K562 (cell line): ENCODE results near the gene SYNGR3. TPM values are rescaled to one million over a fixed set of nuclear protein-coding genes. Genes with fewer than 3 reads are reported as not detected.
A peak's percentile ranks its signal among the peaks of the same experiment; 100 is the strongest.

ENCODE experiments used
- ATF1 ChIP-seq, 2 experiments: fragments of 450-650 bp in 1 of 2; IDR thresholded peaks; 2 replicates each; pipeline ENCODE4 v1.6.1; 2016; ENCODE audit warnings: missing compliant biosample characterization in 1 of 2, missing genetic modification characterization in 1 of 2
- CHCHD3 ChIP-seq: fragments of 250-450 bp; sonication (Bioruptor Pico); IDR thresholded peaks from 2 replicates; pipeline ENCODE4 v2.1.2; 2022; ENCODE audit warnings: mild to moderate bottlenecking
- CREB5 ChIP-seq: fragments of 250-450 bp; sonication (Bioruptor Pico); IDR thresholded peaks from 2 replicates; pipeline ENCODE4 v1.5.0; 2020; ENCODE audit warnings: mild to moderate bottlenecking
- DEAF1 ChIP-seq: fragments of 450-650 bp; formaldehyde crosslinking; IDR thresholded peaks from 2 replicates; pipeline ENCODE4 v1.4.0; 2020; ENCODE audit warnings: mild to moderate bottlenecking, moderate library complexity
- FOXJ2 ChIP-seq: fragments of 200-800 bp; sonication (Bioruptor generic); IDR thresholded peaks from 2 replicates; pipeline ENCODE4 v1.6.1; 2016; ENCODE audit warnings: missing genetic modification characterization, missing compliant biosample characterization
- HOXB6 ChIP-seq: fragments of 250-450 bp; sonication (Bioruptor Pico); IDR thresholded peaks from 2 replicates; pipeline ENCODE4 v1.5.1; 2022; ENCODE audit warnings: mild to moderate bottlenecking, borderline replicate concordance
- MXD1 ChIP-seq: fragments of 250-450 bp; sonication (Bioruptor Pico); IDR thresholded peaks from 2 replicates; pipeline ENCODE4 v1.8.0; 2021; ENCODE audit warnings: borderline replicate concordance, mild to moderate bottlenecking, moderate library complexity; ENCODE audit not compliant: poor library complexity, severe bottlenecking
- SIN3A ChIP-seq, 2 experiments: fragments of 150-350 bp in 1 of 2; IDR thresholded peaks; 2 replicates each; pipeline ENCODE4 v1.6.1; 2011 to 2016; ENCODE audit warnings: borderline replicate concordance in 2 of 2, low read depth in 2 of 2, low read length in 2 of 2, mild to moderate bottlenecking in 2 of 2, moderate library complexity in 2 of 2; ENCODE audit not compliant: control insufficient read depth in 1 of 2
- SMARCA4 ChIP-seq: fragments of 450-650 bp; IDR thresholded peaks from 2 replicates; pipeline ENCODE4 v1.6.1; 2016
- TARDBP ChIP-seq: fragments of 450-650 bp; IDR thresholded peaks from 2 replicates; pipeline ENCODE4 v1.6.1; 2016
- TCF15 ChIP-seq: fragments of 250-450 bp; sonication (Bioruptor Pico); IDR thresholded peaks from 2 replicates; pipeline ENCODE4 v1.8.0; 2022; ENCODE audit warnings: moderate library complexity, mild to moderate bottlenecking, inconsistent platforms
- THAP7 ChIP-seq: fragments of 250-450 bp; sonication (Bioruptor Pico); IDR thresholded peaks from 2 replicates; pipeline ENCODE4 v1.5.0; 2021
- UBTF ChIP-seq, 2 experiments: IDR thresholded peaks; 2 replicates each; pipeline ENCODE4 v1.6.1; 2012; ENCODE audit warnings: improper control_type of control experiment in 2 of 2, low read depth in 2 of 2, low read length in 2 of 2, borderline replicate concordance in 1 of 2
- XRCC4 ChIP-seq: IDR thresholded peaks from one replicate; pipeline ENCODE4 v1.6.1; 2011; ENCODE audit not compliant: insufficient read depth, insufficient read length; ENCODE audit errors: extremely low read depth
- ZFP30 ChIP-seq: fragments of 250-450 bp; sonication (Bioruptor Pico); IDR thresholded peaks from 2 replicates; pipeline ENCODE4 v1.8.0; 2022; ENCODE audit warnings: moderate library complexity, mild to moderate bottlenecking, inconsistent platforms, borderline replicate concordance
- ZNF12 ChIP-seq: sonication (generic); formaldehyde crosslinking; IDR thresholded peaks from 2 replicates; pipeline ENCODE4 v1.4.0; 2020; ENCODE audit warnings: mild to moderate bottlenecking, missing genetic modification reagents
- ZNF740 ChIP-seq, 3 experiments: fragments of 200-800 bp in 1 of 3; sonication (Bioruptor generic) in 1 of 3; sonication (generic) in 1 of 3; formaldehyde crosslinking in 1 of 3; IDR thresholded peaks; 2 replicates each; pipeline versions ENCODE4 v1.6.1 to v1.8.0; 2016 to 2022; ENCODE audit warnings: mild to moderate bottlenecking in 2 of 3, missing compliant biosample characterization in 2 of 3, missing genetic modification characterization in 2 of 3, missing genetic modification reagents in 1 of 3
- ZSCAN29 ChIP-seq: fragments of 450-650 bp; IDR thresholded peaks from 2 replicates; pipeline ENCODE4 v1.6.1; 2017
- polyA plus RNA-seq, 8 experiments: library from polyadenylated mRNA; depleted of rRNA in 4 of 8; stranded (reverse) in 5 of 8; unstranded in 3 of 8; fragments of >200 nt; fragmentation: Nextera tagmentation in 2 of 8; fragmentation: Illumina TruSeq in 1 of 8; extraction: Ambion mirVana in 2 of 8; extraction: Trizol in 1 of 8; gene quantifications; 2 replicates each; pipeline versions ENCODE4 v1.2.1 to v1.2.3, GENCODE V29; 2011 to 2014; ENCODE audit warnings: inconsistent platforms in 1 of 8, missing spikeins in 1 of 8
- total RNA-seq, 7 experiments: library from RNA; depleted of rRNA in 6 of 7; stranded (reverse); fragments of >200 nt in 6 of 7; fragmentation: Illumina TruSeq in 2 of 7; extraction: Trizol in 2 of 7; gene quantifications; 2 replicates each; pipeline versions ENCODE4 v1.2.1 to v1.2.3, GENCODE V29; 2011 to 2021; ENCODE audit warnings: low replicate concordance in 1 of 7

The SYNGR3 gene
- total and polyA plus RNA-seq, 9 of the 15 experiments (the other 6 are each of a cell fraction or from before 2014, with no cell fraction given), result 3.7 to 69.2 (median 36.3) TPM

- no peak for TF ChIP-seq ZNF740 (CRISPR knock-in tag; IDR thresholded peaks at IDR 0.05)
- TF ChIP-seq ZNF740 (tag; IDR thresholded peaks at IDR 0.05), result no peak
- TF ChIP-seq ZFP30 (CRISPR knock-in tag), result no peak
- TF ChIP-seq MXD1 (CRISPR knock-in tag), result no peak
- no peak for TF ChIP-seq CHCHD3 (CRISPR knock-in tag)
- TF ChIP-seq ZNF12 (CRISPR knock-in tag), result no peak
- no peak for TF ChIP-seq TCF15 (CRISPR knock-in tag)
- no peak for TF ChIP-seq DEAF1
- TF ChIP-seq ATF1 (CRISPR knock-in tag; IDR thresholded peaks at IDR 0.05), result no peak
- no peak for TF ChIP-seq ATF1 (tag; IDR thresholded peaks at IDR 0.05)
- TF ChIP-seq UBTF (IDR thresholded peaks at IDR 0.05; ENCODE audit: borderline replicate concordance in 1 of 2, low read depth in 2 of 2, low read length in 2 of 2), result peak in 1 of 2 experiments; percentile 50; a peak in 1 of 4 replicates
- no peak for TF ChIP-seq FOXJ2 (tag)
- TF ChIP-seq CREB5, result no peak
- TF ChIP-seq SIN3A (IDR thresholded peaks at IDR 0.05; ENCODE audit: borderline replicate concordance in 2 of 2, control insufficient read depth in 1 of 2, low read depth in 2 of 2, low read length in 2 of 2), result peak in 1 of 2 experiments; percentile 58; a peak in 2 of 4 replicates
- TF ChIP-seq SMARCA4, result peak; percentile 71
- TF ChIP-seq TARDBP, result no peak
- no peak for TF ChIP-seq ZSCAN29
- TF ChIP-seq HOXB6 (CRISPR knock-in tag), result no peak
- TF ChIP-seq THAP7, result no peak
- TF ChIP-seq XRCC4, result no peak
These were observed 47.5 kb upstream of the SYNGR3 start (continued) for GRCh38 chr16:1942047-1942809.
